CD4-positive, alpha-beta T cell treated with Interferon alpha-2 for 1 hour (primary cell): ENCODE data around the gene P3H3.
"Not testable (repeated sequence)": the region's sequence is repeated elsewhere in the genome, so short reads cannot be mapped to it uniquely, and the experiment has no call there.

Source experiments
- DNase-seq, 2 donors: peaks; one replicate each; pipeline ENCODE4 v3.0.0-alpha.2; 2020 to 2022

The P3H3 gene

DNA sequence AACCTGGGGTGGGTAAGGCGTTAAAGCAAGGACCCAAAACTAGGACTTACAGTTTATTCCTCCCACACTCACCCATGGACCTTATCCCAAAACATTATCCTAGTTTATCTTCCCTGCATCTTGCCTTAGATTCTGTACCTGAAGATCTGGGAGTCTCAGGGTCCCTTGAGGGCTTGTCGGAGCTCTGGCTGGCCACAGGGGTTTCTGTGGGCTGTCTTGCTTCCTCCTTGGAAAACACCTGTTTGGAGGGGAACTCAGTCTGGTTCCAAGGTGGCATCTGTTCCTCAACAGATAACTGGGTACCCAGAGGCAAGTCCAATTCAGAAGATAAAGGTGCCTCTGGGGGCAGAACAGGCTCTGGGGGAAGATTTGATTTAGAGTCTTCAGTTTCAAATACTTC lies 21.2 kb downstream of the P3H3 start:
- DNase-seq = no peak

DNA sequence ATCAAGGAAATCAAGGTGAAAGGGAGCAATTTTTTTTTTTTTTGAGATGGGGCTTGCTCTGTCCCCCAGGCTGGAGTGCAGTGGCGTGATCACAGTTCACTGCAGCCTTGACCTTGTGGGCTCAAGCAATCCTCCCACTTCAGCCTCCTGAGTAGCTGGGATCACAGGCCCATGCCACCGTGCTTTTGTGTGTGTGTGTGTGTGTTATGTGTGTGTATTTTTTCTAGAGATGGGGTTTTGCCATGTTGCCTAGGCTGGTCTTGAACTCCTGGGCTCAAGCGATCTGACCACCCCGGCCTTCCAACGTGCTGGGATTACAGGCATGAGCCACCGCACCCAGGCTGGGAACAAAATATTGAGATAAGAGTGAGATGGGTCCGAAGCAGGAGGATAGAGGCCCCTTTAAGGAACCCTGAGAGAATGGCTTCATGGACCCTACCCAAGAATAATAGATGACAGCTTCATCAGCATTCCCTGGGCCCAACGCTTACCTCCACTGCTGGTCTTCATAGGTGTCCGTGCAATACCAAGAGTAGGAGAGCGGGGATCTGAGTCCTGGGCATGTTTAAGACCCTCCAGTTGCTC lies 21.9 kb downstream of the P3H3 start:
- no peak for DNase-seq

DNA sequence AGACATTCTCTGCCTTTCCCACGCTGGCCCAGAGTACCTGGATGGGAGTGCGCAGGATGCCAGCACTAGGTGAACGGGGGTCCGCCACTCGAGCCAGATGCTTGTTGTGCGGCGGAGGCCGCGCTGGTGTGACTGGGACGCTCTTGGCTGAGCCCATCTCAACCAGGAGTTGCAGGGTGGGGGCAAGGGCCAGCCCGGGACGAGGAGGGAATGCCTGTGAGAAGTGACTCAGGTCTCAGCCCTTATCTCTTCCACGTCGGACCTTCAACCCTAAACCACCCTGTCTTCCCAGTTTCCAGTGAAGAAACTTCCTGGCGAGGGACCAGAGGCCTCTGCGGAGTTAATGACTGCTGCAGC lies 22.6 kb downstream of the P3H3 start:
- DNase-seq = no peak

DNA sequence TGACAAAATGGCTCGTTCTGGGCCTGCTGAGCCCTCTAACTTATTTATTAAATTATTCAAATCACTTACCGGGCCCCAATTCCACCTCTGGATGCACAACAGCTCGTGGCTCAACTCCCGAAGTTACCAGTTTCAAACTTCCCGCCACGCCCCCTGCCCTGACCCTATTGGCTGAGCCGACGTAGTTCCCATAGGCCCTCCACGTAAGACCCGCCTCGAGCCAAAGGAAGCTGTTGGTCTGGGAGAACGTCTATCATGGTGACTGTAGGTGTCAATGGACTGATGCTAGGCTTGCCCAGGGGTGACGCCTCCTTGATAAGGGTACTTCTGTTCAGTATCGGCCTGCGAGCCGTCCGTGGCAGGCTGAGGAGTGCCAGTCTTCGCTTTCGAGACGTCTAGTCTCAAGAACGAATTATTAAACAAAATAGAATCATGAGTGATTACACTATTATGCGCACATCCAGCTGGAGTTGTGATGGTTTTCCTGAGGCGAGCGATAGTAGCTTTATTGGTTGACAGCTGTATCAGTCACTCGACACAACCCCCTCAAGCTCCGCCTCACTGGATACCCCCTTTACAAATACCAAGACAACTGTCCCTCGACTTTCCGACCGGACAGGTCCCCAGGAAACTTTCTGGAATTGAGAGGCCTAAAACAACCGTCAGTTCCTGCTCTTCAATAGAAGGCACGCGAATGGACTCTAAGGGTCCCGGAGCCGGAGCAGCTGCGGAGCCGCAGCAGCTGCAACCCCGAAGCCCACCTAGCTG lies 23.1 kb downstream of the P3H3 start, which contains the start of gene CDCA3:
CDCA3 (minus strand) TSS at position 134 of the 768 bp plus-strand sequence. CDS start 334 bp downstream, outside the sequence.
- peak; percentile 96 to 97 for DNase-seq

DNA sequence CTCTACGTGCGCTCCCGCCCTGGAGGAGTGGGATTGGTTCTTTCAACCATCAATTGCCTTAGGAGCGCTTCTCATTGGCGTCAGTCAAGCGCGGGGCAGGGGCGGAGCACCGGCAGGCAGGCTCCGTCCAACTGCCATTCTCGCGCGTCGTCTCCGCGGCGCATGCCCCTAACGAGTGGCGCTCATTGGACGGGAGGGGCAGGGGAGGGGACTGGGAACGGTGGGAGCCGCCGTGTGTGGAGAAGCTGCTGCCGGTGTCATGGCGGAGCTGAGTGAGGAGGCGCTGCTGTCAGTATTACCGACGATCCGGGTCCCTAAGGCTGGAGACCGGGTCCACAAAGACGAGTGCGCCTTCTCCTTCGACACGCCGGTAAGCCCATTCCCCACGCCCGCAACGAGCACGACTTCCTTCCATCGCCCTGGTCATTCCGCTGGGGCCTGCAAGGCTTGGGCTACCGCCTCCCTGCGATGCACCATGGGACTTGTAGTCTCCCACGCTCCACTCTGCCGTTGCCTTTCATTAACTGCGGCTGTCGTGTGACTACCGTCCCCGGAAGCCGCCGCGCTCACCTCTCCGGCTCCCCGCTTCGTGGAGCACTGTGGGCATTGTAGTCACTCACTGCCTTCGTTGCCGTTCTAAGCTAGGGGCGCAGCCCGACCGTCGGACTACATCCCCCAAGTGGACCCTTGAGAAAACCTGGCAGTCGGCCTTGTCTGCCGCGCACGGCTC lies 23.9 kb downstream of the P3H3 start, which contains the start of gene USP5:
USP5 (plus strand) TSS at position 230 of the 730 bp plus-strand sequence; CDS start at position 260, 30 bp downstream.
- DNase-seq = peak; percentile 99

DNA sequence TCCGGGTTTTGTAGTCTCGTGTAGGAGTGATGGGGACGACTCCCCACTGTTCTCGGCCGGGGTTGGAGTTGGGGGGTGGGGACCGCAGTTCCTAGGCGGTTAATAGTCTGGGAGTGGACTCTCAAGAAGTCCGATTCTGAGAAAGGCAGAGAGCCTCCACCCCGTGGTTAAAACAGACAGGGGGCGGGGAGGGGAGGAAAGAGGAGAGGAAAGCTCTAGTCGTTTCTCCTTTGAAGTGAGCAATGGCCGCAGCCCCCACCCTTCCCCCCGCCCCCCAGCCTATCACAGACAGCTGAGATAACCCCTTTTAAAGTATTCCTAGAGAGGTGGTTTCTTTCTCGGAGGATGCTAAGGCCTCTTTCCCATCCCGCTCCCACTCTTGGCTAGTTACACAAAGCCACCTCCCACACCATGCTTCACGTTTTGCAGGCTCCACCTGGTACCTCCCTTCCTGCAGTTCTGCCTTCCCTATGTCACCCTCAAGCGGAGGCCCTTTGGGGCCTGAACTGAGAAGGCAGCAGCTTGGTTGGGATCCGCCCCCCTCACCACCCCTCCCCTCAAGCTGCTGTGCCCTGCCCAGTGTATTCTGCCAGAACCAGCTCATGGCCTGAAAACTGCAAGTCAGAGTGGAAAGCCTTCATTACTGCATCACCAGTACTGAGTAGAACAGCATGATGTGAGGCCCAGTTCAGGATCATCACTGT lies 24.6 kb downstream of the P3H3 start:
- peak; percentile 30 to 73 for DNase-seq

DNA sequence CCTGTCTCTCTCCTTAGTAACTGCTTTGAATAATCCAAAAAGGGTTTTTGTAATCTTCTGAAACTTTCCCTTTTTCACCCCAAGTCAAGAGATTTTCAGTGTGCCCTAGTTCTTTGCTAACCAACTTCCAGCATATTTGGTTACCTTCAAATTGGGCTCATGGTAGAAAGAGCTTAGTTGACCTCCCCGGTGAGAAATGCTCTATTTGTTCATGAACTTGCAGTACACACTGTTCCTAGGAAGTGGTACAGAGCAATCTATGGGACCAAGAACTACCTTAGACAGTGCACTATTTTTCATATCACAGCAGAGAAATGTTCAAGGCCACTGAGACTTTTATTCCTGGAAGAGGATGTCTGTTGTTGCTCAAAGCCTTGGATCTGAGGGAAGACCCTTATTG lies 25.4 kb downstream of the P3H3 start:
- DNase-seq = no peak

DNA sequence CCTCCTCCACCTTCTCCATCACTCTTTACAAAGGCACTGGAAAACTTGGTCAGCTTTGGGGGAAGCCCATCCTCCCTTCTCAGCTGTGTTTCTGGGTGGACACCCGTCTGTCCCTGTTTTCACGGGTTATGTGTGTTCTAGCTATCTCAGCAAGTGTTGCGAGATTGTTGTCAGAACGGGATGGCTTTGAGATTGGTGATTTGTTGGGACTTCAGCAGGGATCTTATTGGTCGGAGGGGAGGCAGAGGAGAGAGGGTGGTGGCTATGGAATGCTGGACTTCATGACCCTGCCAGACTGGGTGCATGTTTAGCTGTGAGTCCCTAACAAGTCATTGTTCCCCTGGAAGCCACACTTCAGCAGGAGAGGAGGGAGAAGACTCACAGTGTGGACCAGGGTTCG lies 25.8 kb downstream of the P3H3 start:
- DNase-seq = no peak

DNA sequence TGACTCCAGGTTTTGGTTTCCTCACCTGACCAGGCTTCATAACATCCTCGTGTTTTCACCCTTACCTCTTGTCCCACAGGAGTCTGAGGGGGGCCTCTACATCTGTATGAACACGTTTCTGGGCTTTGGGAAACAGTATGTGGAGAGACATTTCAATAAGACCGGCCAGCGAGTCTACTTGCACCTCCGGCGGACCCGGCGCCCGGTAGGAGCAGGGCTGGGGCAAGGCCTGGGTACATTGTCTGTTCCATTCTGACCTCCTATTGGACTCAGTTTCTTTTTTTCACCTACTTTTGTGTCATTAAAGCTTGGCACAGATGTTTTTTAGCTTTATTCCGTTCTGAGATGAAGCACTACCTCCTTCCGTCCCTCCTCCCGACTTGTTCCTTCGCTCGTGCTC lies 27.1 kb downstream of the P3H3 start:
- no peak for DNase-seq

DNA sequence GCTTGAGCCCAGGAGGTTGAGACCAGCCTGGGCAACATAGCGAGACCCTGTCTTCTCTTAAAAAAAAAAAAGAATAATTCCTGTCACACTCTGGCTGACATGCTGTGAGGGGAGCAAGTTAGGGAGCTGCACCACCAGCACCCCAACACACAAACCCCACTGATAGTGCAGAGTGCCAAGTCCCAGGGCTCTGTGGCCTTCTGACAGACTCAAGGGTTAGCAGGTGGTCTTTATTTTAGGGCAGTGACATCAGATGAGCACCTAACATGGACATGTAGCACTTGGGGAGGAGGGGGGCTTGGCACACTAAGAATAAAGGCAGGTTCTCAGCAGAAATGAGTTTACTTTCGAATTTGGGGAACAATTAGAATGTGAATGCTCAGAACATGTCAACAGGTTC lies 30.6 kb downstream of the P3H3 start:
- no peak for DNase-seq

DNA sequence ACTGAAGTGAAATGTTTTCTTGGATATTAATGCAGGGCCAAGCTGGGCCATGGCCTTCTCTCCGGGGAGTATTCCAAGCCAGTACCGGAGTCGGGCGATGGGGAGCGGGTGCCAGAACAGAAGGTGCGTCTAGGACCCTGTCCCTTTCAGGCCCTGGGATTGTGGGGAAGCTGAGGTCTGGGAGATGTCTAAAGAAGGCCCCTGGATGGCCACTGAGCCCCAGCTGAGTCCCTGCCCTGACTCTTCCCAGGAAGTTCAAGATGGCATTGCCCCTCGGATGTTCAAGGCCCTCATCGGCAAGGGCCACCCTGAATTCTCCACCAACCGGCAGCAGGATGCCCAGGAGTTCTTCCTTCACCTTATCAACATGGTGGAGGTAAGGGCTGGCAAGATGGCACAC lies 31.9 kb downstream of the P3H3 start:
- DNase-seq = no peak

DNA sequence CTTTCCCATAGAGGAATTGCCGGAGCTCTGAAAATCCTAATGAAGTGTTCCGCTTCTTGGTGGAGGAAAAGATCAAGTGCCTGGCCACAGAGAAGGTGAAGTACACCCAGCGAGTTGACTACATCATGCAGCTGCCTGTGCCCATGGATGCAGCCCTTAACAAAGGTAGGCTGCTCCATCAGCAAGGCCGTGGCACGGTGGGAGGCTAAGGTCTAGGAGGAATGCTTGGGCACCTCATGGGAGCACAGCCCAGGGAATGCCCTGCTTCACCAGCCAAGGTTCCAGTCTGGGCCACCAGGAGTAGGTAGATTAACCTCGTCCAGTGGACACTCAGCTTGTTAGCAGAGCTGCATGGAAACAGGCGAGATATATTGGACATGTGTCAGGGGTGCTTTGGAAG lies 32.7 kb downstream of the P3H3 start:
- DNase-seq = no peak

DNA sequence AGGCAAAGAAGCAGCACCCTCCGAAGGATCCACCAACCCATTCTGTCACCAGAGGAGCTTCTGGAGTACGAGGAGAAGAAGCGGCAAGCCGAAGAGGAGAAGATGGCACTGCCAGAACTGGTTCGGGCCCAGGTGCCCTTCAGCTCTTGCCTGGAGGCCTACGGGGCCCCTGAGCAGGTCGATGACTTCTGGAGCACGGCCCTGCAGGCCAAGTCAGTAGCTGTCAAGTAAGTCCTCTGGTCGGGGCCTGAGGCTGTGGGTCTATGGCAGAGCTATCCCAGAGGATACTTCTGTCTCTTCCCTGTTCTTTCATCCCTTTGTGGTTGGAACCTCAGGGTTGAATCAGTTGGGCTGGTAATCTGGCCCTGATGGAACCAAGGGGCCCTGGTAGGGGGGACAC lies 33.2 kb downstream of the P3H3 start:
- no peak for DNase-seq

DNA sequence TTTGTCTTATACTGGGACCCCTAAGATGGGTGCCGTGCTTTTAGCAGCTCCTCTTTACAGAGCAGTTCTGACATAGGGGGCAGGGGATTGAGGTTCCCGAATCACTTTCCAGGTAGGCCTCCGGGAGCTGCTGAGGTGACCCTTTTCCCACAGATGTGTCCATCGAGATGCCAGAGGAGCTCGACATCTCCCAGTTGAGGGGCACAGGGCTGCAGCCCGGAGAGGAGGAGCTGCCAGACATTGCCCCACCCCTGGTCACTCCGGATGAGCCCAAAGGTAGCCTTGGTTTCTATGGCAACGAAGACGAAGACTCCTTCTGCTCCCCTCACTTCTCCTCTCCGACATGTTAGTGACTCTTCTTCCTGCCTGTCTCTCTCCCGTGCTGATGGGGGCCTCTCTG lies 34.8 kb downstream of the P3H3 start:
- DNase-seq = no peak

DNA sequence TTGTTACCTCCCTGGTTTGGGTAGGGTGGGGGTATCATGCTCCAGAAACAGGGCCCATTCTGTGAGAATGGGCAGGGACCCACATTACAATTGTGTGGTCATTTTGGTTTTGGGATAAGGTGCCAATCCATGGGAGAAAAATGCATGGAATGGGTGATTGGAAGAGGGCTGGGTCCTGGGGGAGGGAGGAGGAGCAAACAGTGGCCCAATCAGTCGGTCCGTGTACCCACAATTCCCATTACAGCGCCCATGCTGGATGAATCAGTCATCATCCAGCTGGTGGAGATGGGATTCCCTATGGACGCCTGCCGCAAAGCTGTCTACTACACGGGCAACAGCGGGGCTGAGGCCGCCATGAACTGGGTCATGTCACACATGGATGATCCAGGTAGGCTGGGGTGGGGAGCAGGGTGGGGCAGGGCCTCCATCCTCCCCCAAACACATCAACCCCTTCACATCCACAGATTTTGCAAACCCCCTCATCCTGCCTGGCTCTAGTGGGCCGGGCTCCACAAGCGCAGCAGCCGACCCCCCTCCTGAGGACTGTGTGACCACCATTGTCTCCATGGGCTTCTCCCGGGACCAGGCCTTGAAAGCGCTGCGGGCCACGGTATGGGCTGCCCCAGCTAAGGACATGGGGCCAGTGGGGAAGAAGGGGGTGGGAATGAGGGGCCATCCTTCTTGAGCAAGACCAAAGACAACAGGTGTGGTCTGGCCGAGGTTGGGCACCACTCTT lies 35.5 kb downstream of the P3H3 start:
- no peak for DNase-seq

DNA sequence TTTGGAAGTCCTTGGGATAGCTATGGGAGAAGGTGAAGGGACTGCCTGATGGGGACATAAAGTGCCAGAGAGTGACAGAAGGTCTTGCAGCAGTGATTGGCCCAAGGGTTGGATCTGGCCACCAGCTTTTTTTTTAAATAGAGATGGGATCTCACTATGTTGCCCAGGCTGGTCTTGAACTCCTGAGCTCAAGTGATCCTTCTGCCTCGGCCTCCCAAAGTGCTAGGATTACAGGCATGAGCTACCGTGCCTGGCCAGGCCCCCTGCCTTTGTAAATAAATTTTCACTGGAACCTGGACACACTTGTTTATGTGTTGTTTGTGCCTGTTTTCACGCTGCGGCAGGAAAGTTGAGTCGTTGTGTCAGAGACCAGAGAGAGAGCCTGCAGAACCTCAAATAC lies 37.1 kb downstream of the P3H3 start:
- DNase-seq = not testable (repeated sequence)

DNA sequence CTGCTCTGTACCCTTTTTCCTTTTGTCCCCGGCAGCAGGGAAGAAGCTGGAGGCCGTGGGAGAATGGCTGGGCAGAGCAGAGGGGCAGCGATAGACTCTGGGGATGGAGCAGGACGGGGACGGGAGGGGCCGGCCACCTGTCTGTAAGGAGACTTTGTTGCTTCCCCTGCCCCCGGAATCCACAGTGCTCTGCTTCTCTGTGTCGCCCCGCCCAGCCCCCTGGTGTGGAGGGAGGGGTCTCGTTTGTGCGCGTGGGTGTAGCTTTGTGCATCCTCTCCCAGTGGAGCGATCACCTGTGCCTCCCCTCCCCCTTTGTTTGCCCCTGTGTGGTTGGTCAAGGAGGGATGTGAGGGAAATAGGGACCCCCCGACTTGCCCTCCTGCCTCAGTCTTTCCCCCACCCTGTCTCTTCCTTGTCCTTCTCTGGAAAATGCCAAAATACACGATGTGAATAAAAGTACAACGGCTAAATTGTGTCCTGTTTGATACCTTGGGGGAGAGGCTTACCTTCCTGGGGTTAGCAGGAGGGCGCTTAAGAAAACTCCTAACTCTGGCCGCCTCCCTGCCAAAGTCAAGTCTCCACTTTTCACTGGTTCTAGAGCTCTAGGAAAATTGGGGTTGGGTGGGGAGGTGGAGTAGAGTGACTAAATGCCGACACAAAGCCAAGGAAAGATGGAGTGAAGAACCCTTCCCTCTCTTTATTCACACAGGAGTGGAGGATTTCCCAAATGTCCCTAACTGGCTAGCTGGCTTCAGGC lies 38.1 kb downstream of the P3H3 start:
- no peak for DNase-seq

DNA sequence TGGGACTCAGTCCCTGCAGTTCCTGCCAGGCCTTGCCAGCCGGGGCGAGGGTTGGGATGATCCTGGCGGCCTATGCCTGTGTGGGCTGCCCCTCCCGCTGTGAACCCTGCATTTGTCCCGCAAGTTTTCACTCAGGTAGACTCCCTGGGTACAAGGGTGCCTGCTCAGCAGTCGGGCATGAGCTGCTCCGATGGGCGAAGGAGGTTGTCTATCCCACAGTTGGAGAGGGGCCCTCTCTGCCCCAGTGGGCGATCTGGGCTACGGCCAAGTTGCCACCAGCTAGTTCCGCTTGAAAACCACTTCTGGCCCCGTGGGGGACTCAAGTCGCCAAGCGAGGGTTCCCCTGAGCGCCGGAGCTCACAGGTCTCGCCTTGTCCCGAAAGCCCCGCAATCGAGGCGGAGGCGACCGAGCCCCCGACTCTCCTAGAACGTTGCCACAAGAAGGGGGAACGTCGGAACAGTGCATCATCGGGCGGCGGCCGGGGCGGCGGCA lies 38.8 kb downstream of the P3H3 start:
- DNase-seq = no peak

DNA sequence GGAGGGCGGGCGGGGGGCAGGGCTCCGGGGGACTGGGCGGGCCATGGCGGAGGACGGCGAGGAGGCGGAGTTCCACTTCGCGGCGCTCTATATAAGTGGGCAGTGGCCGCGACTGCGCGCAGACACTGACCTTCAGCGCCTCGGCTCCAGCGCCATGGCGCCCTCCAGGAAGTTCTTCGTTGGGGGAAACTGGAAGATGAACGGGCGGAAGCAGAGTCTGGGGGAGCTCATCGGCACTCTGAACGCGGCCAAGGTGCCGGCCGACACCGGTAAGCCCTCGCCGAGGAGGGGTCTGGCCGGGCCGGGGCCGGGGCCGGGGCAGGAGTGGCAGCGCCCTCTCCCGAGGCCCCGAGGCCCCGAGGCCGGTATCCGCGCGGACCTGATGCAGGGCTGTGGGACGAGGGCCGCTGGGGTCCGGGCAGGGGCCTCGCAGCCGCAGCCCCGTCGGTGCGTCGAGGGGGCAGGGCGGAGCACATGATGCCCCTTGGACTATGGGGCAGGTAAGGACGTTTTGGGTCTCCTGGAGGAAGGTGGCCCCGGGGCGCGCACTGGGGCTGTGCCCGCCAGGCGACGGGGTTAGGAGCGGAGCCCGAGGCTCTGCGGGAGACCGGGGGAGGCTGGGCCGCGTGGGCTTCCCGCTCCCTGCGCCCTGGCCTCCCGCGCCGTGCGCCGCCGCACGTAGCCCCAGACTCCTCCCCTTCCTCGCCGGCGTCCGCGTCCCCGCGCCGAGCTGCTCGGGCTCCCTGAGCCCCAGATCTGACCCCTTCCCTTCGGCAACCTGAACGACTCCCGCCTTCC lies 39.4 kb downstream of the P3H3 start, which contains the start of gene TPI1:
TPI1 (plus strand) TSS at position 119 of the 798 bp plus-strand sequence; CDS start at position 155, 36 bp downstream.
- peak; percentile 82 to 89 for DNase-seq

DNA sequence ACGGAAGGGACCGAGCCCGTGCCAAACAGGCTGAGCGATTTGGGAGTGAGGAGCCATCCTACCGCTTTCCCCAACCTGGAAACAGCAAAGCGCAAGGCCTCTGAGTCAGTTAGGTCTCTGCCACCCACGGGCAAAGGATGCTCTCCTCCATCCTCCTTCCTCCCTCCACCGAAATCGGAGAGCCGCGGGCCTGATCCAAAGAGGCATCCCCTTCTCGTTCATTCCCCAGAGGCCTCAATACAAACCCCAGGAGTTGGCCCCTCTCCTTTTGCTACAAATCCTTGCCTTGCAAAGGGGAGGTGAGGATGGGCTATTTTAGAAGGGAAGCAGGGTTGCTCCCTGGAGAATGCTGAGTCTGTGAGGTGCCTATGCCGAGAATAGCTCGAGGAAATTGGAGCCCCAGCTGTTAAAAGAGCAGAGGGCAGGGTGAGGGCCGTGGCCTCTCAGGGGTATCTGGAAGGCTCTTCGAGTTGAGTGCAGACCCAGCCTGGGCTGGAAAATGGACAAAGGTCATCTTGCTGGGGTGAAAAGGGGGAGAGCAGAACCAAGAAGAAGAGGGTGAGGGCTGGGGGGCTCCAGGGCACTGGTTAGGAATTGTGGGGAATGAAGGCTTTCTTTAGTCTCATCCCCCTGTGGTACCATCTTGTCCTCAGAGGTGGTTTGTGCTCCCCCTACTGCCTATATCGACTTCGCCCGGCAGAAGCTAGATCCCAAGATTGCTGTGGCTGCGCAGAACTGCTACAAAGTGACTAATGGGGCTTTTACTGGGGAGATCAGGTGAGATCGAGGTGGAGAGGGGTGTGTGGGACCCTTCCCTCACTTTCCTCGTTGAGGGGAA lies 40.2 kb downstream of the P3H3 start:
- no peak for DNase-seq
